ENCODE results near the gene GIGYF2. TPM values are rescaled to one million over a fixed set of nuclear protein-coding genes. Genes with fewer than 3 reads are reported as not detected.
A peak's percentile ranks its signal among the peaks of the same experiment; 100 is the strongest.

Gene GIGYF2
- total RNA-seq, 6 donors from 2014 or later: 54.7 to 127 (median 70.8) TPM

DNA sequence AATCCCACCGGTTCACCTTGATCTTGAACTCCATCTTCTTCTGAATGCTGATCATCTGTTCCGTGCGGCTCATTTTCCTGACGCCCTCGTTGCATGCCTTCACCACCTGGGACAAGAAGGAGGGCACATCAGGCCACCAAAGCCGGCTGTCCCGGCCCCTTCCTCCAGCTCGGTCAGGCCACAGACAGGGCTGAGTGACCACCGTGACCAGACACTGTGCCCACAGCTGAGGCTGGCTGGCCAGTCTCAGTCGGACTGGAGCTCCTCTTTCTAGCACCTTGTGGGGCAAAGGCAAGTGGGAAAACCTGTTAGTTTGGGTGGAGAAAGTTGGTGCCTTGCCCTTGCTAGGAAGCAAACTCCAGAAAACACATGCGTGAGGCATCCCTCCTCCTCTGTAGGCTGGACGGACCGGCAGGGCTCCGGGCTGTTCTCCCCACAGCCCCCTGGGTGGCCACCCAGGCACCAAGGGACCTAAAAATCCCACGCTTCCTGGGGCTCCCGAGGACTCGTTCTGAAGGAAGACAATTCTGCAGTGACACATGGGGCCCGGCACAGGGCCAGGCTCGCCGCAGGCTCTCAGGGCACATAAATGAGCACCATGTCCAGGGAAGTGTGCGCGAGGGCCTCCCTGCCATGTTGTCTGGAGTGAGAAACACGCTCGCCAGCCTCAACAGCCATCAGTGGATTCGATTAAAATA is 188.3 kb downstream of the GIGYF2 start:
- no peak overlapping the region for H3K27ac ChIP-seq
- H3K9me3 ChIP-seq: no peaks in the 10 kb centered on the region
- no peaks in the 10 kb centered on the region for H3K27me3 ChIP-seq
- H3K36me3 ChIP-seq: no peaks in the 10 kb centered on the region
- 83% methylated on average over 20 to 23 of the region's 25 CpGs for WGBS, 2 donors
- TF ChIP-seq POLR2AphosphoS5 (IDR thresholded peaks at IDR 0.05): no peak
- TF ChIP-seq, protein P1, sequence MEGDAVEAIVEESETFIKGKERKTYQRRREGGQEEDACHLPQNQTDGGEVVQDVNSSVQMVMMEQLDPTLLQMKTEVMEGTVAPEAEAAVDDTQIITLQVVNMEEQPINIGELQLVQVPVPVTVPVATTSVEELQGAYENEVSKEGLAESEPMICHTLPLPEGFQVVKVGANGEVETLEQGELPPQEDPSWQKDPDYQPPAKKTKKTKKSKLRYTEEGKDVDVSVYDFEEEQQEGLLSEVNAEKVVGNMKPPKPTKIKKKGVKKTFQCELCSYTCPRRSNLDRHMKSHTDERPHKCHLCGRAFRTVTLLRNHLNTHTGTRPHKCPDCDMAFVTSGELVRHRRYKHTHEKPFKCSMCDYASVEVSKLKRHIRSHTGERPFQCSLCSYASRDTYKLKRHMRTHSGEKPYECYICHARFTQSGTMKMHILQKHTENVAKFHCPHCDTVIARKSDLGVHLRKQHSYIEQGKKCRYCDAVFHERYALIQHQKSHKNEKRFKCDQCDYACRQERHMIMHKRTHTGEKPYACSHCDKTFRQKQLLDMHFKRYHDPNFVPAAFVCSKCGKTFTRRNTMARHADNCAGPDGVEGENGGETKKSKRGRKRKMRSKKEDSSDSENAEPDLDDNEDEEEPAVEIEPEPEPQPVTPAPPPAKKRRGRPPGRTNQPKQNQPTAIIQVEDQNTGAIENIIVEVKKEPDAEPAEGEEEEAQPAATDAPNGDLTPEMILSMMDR (IDR thresholded peaks at IDR 0.05): no peak
- no peak for TF ChIP-seq EP300 (IDR thresholded peaks at IDR 0.05)
- TF ChIP-seq POLR2A (IDR thresholded peaks at IDR 0.05): no peak
- no peaks in the 10 kb centered on the region for H3K4me1 ChIP-seq
- no peak overlapping the region for H3K4me3 ChIP-seq
- DNase-seq (peak in 1 of 2 donors; percentile 57), ATAC-seq (ENCODE audit: low FRiP score in 2 of 2) (no peak)

DNA sequence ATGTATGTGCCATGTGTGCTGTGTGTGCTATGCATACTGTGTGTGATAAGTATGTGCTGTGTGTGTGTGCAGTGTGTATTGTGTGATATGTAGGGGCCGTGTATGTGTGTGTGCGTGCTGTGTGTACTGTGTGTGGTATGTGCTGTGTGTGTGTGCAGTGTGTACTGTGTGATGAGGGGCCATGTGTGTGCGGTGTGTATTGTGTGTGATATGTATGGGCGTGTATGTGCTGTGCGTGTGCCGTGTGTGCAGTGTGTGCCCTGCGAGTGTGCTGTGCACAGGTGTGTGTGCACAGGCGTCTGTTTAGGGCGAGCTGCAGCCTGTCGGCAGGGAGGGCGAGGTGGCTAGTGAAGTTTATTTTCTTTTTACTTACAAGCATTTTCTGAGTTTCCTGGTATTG is 189.0 kb downstream of the GIGYF2 start:
- Histone ChIP-seq H3K36me3 (no peaks in the 10 kb centered on the region), H3K27me3 (no peaks in the 10 kb centered on the region), H3K4me1 (peaks cover 0 to 6% (median 0%) of the 10 kb centered on the region in 4 donors), H3K4me3 (no peak overlapping the region), H3K9me3 (no peaks in the 10 kb centered on the region), H3K27ac (no peak overlapping the region)
- 78 to 85% methylated on average over 11 of the region's 11 CpGs for WGBS, 2 donors
- TF ChIP-seq, protein P1 (IDR thresholded peaks at IDR 0.05): no peak
- TF ChIP-seq EP300 (IDR thresholded peaks at IDR 0.05): no peak
- peak in 1 of 2 donors; percentile 4 for ATAC-seq (ENCODE audit: low FRiP score in 2 of 2)
- peak in 1 of 2 donors; percentile 50 for DNase-seq

DNA sequence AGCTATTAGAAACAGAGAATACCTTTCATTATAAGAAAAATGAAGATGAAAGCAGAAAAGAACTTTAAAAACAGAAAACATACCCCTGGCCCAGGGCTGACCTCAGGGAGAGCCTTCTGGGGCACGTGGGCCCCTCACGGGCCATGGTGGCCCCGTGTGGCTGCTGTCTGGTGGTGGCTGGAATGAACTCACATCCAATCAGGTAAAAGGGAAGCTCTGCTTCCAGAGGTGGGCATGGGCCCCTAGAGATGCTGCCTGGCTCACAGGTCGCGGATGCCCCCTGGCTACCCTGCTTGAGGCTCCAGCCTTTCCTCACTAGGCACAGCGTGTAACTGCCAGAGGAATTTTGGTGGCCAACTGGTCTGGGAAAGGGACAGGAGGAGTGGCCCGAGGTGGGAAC is 189.5 kb downstream of the GIGYF2 start:
- DNase-seq (peak in 1 of 2 donors; percentile 42), ATAC-seq (ENCODE audit: low FRiP score in 2 of 2) (no peak)
- WGBS, 2 donors: 74 to 85% methylated on average over 5 to 7 of the region's 7 CpGs
- H3K9me3 ChIP-seq: no peaks in the 10 kb centered on the region
- H3K4me1 ChIP-seq: peaks cover 0 to 7% (median 0%) of the 10 kb centered on the region in 4 donors
- H3K36me3 ChIP-seq: no peaks in the 10 kb centered on the region
- no peak overlapping the region for H3K27ac ChIP-seq
- TF ChIP-seq POLR2AphosphoS5 (IDR thresholded peaks at IDR 0.05) (no peak), POLR2A (IDR thresholded peaks at IDR 0.05) (no peak), EP300 (IDR thresholded peaks at IDR 0.05) (no peak)
- TF ChIP-seq, protein P1 (IDR thresholded peaks at IDR 0.05): no peak
- no peaks in the 10 kb centered on the region for H3K27me3 ChIP-seq
- H3K4me3 ChIP-seq: no peak overlapping the region

DNA sequence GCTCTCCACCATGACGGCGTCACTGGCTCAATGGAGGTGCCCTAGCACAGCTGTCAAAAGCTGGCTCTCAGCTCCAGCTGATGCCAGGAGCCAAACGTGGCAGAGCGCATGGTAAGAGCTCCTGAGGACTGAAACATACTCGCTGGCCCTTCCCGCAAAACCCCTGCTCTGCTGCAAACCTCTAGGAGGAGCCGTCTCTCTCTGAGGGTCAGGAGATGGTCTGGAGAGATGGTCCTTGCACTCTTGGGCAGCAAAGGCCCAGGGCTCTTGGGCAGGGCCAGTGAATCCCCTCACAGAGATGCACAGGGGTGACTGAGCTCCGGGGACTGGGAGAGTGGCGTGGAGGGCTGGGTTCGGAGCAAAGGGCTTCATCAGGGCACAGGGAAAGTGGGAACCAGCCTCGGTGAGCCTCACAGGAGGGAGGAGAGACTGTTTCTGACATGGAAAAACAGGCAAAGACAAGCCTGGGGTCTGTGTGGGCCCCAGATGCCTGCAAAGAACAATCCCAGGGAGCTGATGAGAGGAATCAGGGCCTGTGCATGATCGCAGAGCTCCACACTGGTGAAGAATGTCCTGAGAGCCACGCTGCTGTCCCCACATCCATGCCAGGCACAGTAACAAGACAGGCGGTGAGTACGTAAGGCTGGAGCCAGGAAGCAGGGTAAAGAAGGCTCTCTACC is 190.2 kb downstream of the GIGYF2 start:
- Histone ChIP-seq H3K4me1 (peaks cover 0 to 7% (median 0%) of the 10 kb centered on the region in 4 donors), H3K27ac (no peak overlapping the region), H3K36me3 (no peaks in the 10 kb centered on the region), H3K4me3 (no peak overlapping the region), H3K27me3 (no peaks in the 10 kb centered on the region), H3K9me3 (no peaks in the 10 kb centered on the region)
- 77 to 83% methylated on average over 11 to 15 of the region's 15 CpGs for WGBS, 2 donors
- no peak for DNase-seq
- ATAC-seq (ENCODE audit: low FRiP score in 2 of 2): no peak
- TF ChIP-seq, protein P1 (IDR thresholded peaks at IDR 0.05): no peak
- TF ChIP-seq EP300 (IDR thresholded peaks at IDR 0.05) (no peak), POLR2AphosphoS5 (IDR thresholded peaks at IDR 0.05) (no peak), POLR2A (IDR thresholded peaks at IDR 0.05) (no peak)
